Panc1 (cell line): ENCODE data around the gene RNF224. TPM values are rescaled to one million over a fixed set of nuclear protein-coding genes. Genes with fewer than 3 reads are reported as not detected.

Experiments
- ATAC-seq: fragments of 200-7000 bp; cut with Tn5 transposase; 2 replicates; pipeline ENCODE4 v1.9.1; 2020; ENCODE audit warnings: mild to moderate bottlenecking, moderate library complexity
- BruUV-seq: library from RNA; stranded (reverse); fragments of 400-500 nt; replicated peaks from 2 replicates; lab custom pipeline; 2021; lab: Mats Ljungman, UMichigan
- CTCF ChIA-PET: fragments of 300-600 bp; sonication (Branson Sonifier 250); formaldehyde crosslinking; loops from one replicate; lab custom pipeline; 2022; ENCODE audit warnings: antibody characterized with exemption; lab: Charles Lee
- POLR2A ChIA-PET: fragments of 300-600 bp; sonication (Branson Sonifier 250); formaldehyde crosslinking; loops from one replicate; lab custom pipeline; 2022; ENCODE audit warnings: antibody characterized with exemption; lab: Charles Lee
- DNase-seq: peaks from one replicate; pipeline ENCODE4 v3.0.0-alpha.2; 2010; ENCODE audit warnings: low read depth, low spot score
- H3K27ac ChIP-seq: 2 replicates; pipeline ENCODE4 v1.5.1; 2011; ENCODE audit warnings: mild to moderate bottlenecking, low read length, inconsistent platforms
- H3K27me3 ChIP-seq: fragments of 200-500 bp; sonication (Bioruptor generic); 2 replicates; pipeline ENCODE4 v1.6.0; 2014; ENCODE audit warnings: low read length, inconsistent platforms; ENCODE audit not compliant: control insufficient read depth, insufficient read depth
- H3K36me3 ChIP-seq: fragments of 200-500 bp; sonication (Bioruptor generic); 2 replicates; pipeline ENCODE4 v1.5.1; 2014; ENCODE audit warnings: inconsistent platforms, mild to moderate bottlenecking, low read length, moderate library complexity; ENCODE audit not compliant: control insufficient read depth, insufficient read depth
- H3K4me1 ChIP-seq: 2 replicates; pipeline ENCODE4 v1.5.1; 2011; ENCODE audit warnings: inconsistent platforms, mild to moderate bottlenecking, low read length, moderate library complexity; ENCODE audit not compliant: control insufficient read depth, insufficient read depth
- H3K4me3 ChIP-seq, 2 experiments: 2 replicates each; pipeline ENCODE4 v1.5.1; 2011 to 2012; ENCODE audit warnings: low read depth in 2 of 2, low read length in 2 of 2, mild to moderate bottlenecking in 2 of 2, inconsistent platforms in 1 of 2, moderate library complexity in 1 of 2
- H3K9me3 ChIP-seq: fragments of 200-500 bp; sonication (Bioruptor generic); 2 replicates; pipeline ENCODE4 v1.5.1; 2014; ENCODE audit warnings: low read depth, mild to moderate bottlenecking, inconsistent platforms, low read length, moderate library complexity; ENCODE audit not compliant: control insufficient read depth, insufficient read depth
- POLR2AphosphoS5 ChIP-seq: IDR thresholded peaks from 2 replicates; pipeline ENCODE4 v1.6.1; 2012; ENCODE audit warnings: mild to moderate bottlenecking, low read depth, low read length, moderate library complexity
- SIN3A ChIP-seq: IDR thresholded peaks from 2 replicates; pipeline ENCODE4 v1.6.1; 2012; ENCODE audit warnings: low read depth, mild to moderate bottlenecking, low read length, moderate library complexity, borderline replicate concordance; ENCODE audit not compliant: insufficient read depth
- TCF7L2 ChIP-seq: IDR thresholded peaks from 2 replicates; pipeline ENCODE4 v1.6.1; 2011; ENCODE audit warnings: mild to moderate bottlenecking, low read depth, low read length, inconsistent platforms
- in situ Hi-C: cut with HindIII; loops from 2 replicates; pipeline ENCODE4 v1.10.0; 2016; ENCODE audit warnings: low sequenced_read_pairs, low pct_unique_long_range_greater_than_20kb
- intact Hi-C: fragments of 100-400 bp; cut with micrococcal nuclease; formaldehyde crosslinking; loops from one replicate; pipeline ENCODE4 v1.10.0; 2022; ENCODE audit not compliant: unreplicated experiment
- total RNA-seq: library from RNA; stranded (reverse); gene quantifications from one replicate; pipeline ENCODE4 v1.2.1, GENCODE V29; 2021; ENCODE audit not compliant: unreplicated experiment
- TF ChIP-seq, protein P1 (sequence below), 2 experiments: IDR thresholded peaks; 2 replicates each; pipeline ENCODE4 v1.6.1; 2011 to 2012; ENCODE audit warnings: low read depth in 2 of 2, control low read depth in 1 of 2, low read length in 1 of 2, mild to moderate bottlenecking in 1 of 2, moderate library complexity in 1 of 2; ENCODE audit not compliant: insufficient read depth in 1 of 2
- TF ChIP-seq, protein P2 (sequence below): fragments of 450-650 bp; IDR thresholded peaks from 2 replicates; pipeline ENCODE4 v1.5.1; 2017; ENCODE audit warnings: mild to moderate bottlenecking

RNF224 gene
- total RNA-seq, 1 experiment from 2014 or later: 0.15 TPM

DNA sequence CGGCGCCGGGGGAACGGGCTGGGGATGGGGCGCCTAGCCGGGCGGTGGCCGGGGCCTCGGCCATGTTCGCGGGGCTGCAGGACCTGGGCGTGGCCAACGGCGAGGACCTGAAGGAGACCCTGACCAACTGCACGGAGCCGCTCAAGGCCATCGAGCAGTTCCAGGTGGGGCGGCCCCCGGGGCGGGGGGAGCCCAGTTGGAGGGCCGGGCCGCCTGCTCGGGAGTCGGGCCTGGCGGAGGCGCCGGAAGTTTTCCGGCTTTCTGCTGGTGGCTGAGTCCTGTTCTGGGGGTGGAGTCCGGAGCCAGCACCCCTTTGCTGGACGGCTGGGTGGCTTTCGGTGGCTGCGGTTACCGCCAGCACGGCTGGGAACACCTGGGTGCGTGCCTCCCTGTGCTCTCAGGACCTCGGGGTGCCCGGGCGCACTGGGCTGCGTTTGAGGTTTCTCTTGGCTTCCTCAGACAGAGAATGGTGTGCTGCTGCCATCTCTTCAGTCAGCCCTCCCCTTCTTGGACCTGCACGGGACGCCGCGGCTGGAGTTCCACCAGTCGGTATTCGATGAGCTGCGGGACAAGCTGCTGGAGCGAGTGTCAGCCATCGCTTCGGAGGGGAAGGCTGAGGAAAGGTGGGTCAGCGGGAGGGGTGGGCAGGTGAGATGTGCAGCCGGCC, 28.3 kb downstream of the RNF224 start:
- ChIA-PET CTCF (no interaction called here), POLR2A (no interaction called here)
- H3K4me1 ChIP-seq: peaks cover 16% of the 10 kb centered on the region
- H3K9me3 ChIP-seq: no peaks in the 10 kb centered on the region
- intact Hi-C loops: no loop called here
- H3K4me3 ChIP-seq: peak overlapping the region; percentile 72 to 78
- DNase-seq (no peak), ATAC-seq (peak; percentile 70)
- BruUV-seq: no TSS peak
- peaks cover 3% of the 10 kb centered on the region; the same call in 1 of the 2 replicates for H3K36me3 ChIP-seq
- in situ Hi-C loops: no loop called here
- H3K27me3 ChIP-seq: no peaks in the 10 kb centered on the region
- peak overlapping the region; percentile 82 for H3K27ac ChIP-seq
- TF ChIP-seq SIN3A (no peak), POLR2AphosphoS5 (no peak), TCF7L2 (no peak)
- TF ChIP-seq, protein P1, sequence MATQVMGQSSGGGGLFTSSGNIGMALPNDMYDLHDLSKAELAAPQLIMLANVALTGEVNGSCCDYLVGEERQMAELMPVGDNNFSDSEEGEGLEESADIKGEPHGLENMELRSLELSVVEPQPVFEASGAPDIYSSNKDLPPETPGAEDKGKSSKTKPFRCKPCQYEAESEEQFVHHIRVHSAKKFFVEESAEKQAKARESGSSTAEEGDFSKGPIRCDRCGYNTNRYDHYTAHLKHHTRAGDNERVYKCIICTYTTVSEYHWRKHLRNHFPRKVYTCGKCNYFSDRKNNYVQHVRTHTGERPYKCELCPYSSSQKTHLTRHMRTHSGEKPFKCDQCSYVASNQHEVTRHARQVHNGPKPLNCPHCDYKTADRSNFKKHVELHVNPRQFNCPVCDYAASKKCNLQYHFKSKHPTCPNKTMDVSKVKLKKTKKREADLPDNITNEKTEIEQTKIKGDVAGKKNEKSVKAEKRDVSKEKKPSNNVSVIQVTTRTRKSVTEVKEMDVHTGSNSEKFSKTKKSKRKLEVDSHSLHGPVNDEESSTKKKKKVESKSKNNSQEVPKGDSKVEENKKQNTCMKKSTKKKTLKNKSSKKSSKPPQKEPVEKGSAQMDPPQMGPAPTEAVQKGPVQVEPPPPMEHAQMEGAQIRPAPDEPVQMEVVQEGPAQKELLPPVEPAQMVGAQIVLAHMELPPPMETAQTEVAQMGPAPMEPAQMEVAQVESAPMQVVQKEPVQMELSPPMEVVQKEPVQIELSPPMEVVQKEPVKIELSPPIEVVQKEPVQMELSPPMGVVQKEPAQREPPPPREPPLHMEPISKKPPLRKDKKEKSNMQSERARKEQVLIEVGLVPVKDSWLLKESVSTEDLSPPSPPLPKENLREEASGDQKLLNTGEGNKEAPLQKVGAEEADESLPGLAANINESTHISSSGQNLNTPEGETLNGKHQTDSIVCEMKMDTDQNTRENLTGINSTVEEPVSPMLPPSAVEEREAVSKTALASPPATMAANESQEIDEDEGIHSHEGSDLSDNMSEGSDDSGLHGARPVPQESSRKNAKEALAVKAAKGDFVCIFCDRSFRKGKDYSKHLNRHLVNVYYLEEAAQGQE (IDR thresholded peaks at IDR 0.05; ENCODE audit: insufficient read depth in 1 of 2, low read depth in 2 of 2, low read length in 1 of 2): no peak
- TF ChIP-seq, protein P2, sequence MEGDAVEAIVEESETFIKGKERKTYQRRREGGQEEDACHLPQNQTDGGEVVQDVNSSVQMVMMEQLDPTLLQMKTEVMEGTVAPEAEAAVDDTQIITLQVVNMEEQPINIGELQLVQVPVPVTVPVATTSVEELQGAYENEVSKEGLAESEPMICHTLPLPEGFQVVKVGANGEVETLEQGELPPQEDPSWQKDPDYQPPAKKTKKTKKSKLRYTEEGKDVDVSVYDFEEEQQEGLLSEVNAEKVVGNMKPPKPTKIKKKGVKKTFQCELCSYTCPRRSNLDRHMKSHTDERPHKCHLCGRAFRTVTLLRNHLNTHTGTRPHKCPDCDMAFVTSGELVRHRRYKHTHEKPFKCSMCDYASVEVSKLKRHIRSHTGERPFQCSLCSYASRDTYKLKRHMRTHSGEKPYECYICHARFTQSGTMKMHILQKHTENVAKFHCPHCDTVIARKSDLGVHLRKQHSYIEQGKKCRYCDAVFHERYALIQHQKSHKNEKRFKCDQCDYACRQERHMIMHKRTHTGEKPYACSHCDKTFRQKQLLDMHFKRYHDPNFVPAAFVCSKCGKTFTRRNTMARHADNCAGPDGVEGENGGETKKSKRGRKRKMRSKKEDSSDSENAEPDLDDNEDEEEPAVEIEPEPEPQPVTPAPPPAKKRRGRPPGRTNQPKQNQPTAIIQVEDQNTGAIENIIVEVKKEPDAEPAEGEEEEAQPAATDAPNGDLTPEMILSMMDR: no peak

DNA sequence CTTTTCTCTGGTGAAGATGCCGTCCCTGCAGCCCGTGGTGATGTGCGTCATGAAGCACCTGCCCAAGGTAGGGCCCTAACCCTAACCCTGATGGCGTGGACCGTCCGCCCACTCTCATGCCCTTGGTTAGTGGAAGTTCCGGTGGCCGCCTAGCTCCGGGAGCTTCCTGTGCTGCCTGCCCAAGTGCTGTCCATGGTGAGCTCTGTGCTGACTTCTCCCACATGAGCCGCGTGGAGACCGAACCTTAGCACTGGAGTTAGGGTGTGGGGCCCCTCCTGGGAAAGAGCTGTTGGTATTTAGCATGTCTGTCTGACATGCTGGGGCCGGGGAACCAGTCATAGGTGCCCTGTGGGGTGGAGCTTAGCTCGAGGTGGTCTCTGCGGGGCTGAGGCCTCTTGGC, 29.1 kb downstream of the RNF224 start:
- ChIA-PET CTCF (no interaction called here), POLR2A (no interaction called here)
- Histone ChIP-seq H3K9me3 (no peaks in the 10 kb centered on the region), H3K27me3 (no peaks in the 10 kb centered on the region), H3K4me3 (peak overlapping the region; percentile 72 to 78), H3K4me1 (peaks cover 16% of the 10 kb centered on the region), H3K27ac (peak overlapping the region; percentile 82; the same call in 1 of the 2 replicates), H3K36me3 (peaks cover 3% of the 10 kb centered on the region; the same call in 1 of the 2 replicates)
- no TSS peak for BruUV-seq
- TF ChIP-seq SIN3A (no peak), POLR2AphosphoS5 (no peak), TCF7L2 (no peak)
- TF ChIP-seq, protein P1 (IDR thresholded peaks at IDR 0.05; ENCODE audit: insufficient read depth in 1 of 2, low read depth in 2 of 2, low read length in 1 of 2): peak in 1 of 2 experiments; percentile 74; a peak in 3 of 4 replicates
- TF ChIP-seq, protein P2: no peak
- intact Hi-C loops: no loop called here
- DNase-seq (no peak), ATAC-seq (no peak)
- in situ Hi-C loops: no loop called here
